Coronary artery (tissue), 2 donors: ENCODE results near the gene TMEM132E.

ENCODE experiments used
- DNase-seq: peaks from one replicate; pipeline ENCODE4 v3.0.0-alpha.2; 2017; ENCODE audit warnings: low spot score
- H3K27ac ChIP-seq, 2 donors: fragments of 200-600 bp; sonication (generic); one replicate each; pipeline ENCODE4 v1.5.1; 2016 to 2019
- H3K4me3 ChIP-seq: fragments of 200-600 bp; sonication (generic); 2 replicates; pipeline ENCODE4 v1.5.1; 2016; ENCODE audit warnings: mild to moderate bottlenecking, moderate library complexity
- CTCF ChIP-seq: fragments of 200-600 bp; sonication (generic); IDR thresholded peaks from one replicate; pipeline ENCODE4 v1.5.1; 2019; ENCODE audit warnings: antibody characterized with exemption

Gene TMEM132E

GRCh38 chr17:34613064-34614019 is 34.0 kb downstream of the TMEM132E start:
- no peak overlapping the region for H3K4me3 ChIP-seq
- H3K27ac ChIP-seq, result no peak overlapping the region
- DNase-seq, result no peak
- no peak for TF ChIP-seq CTCF

GRCh38 chr17:34614698-34615097 is 35.3 kb downstream of the TMEM132E start:
- TF ChIP-seq CTCF, result no peak

GRCh38 chr17:34615326-34615725 is 35.9 kb downstream of the TMEM132E start:
- no peak for DNase-seq
- TF ChIP-seq CTCF, result no peak
- Histone ChIP-seq H3K4me3 (no peak overlapping the region), H3K27ac (no peak overlapping the region)

More at GRCh38 chr17:34614698-34615097, 35.3 kb downstream of the TMEM132E start:
- Histone ChIP-seq H3K27ac (no peak overlapping the region), H3K4me3 (no peak overlapping the region)
- DNase-seq, result no peak

GRCh38 chr17:34616148-34616547 is 36.8 kb downstream of the TMEM132E start:
- no peak overlapping the region for H3K4me3 ChIP-seq
- no peak for TF ChIP-seq CTCF
- H3K27ac ChIP-seq, result no peak overlapping the region
- no peak for DNase-seq

GRCh38 chr17:34617398-34617797 is 38.0 kb downstream of the TMEM132E start:
- no peak for TF ChIP-seq CTCF
- no peak overlapping the region for H3K4me3 ChIP-seq
- no peak overlapping the region for H3K27ac ChIP-seq
- DNase-seq, result no peak

GRCh38 chr17:34619687-34620217 is 40.4 kb downstream of the TMEM132E start:
- H3K27ac ChIP-seq, result no peak overlapping the region

More at GRCh38 chr17:34619687-34620217, 40.4 kb downstream of the TMEM132E start:
- TF ChIP-seq CTCF, result no peak
- no peak for DNase-seq
- H3K4me3 ChIP-seq, result no peak overlapping the region
